ENCODE data around the gene EMP2.
A peak's percentile ranks its signal among the peaks of the same experiment; 100 is the strongest.

EMP2 gene

GRCh38 chr16:10589109-10589508 lies 8.7 kb upstream of the EMP2 start:
- Histone ChIP-seq H3K4me1 (ENCODE audit: control insufficient read depth in 1 of 2, insufficient read depth in 2 of 2, low read length in 2 of 2) (no peaks in the 10 kb centered on the region), H3K27me3 (ENCODE audit: low read depth, low read length) (no peaks in the 10 kb centered on the region), H3K27ac (ENCODE audit: low read length) (no peak overlapping the region)

GRCh38 chr16:10587622-10588021 lies 7.2 kb upstream of the EMP2 start:
- Histone ChIP-seq H3K36me3 (ENCODE audit: control insufficient read depth in 1 of 2, insufficient read depth in 2 of 2, low read length in 2 of 2) (no peaks in the 10 kb centered on the region), H3K4me1 (ENCODE audit: control insufficient read depth in 1 of 2, insufficient read depth in 2 of 2, low read length in 2 of 2) (no peaks in the 10 kb centered on the region), H3K27ac (ENCODE audit: low read length) (no peak overlapping the region), H3K9me3 (ENCODE audit: control insufficient read depth in 1 of 2, low read length in 2 of 2) (peaks cover 0 to 2% of the 10 kb centered on the region in 2 donors), H3K27me3 (ENCODE audit: low read depth, low read length) (no peaks in the 10 kb centered on the region), H3K4me3 (ENCODE audit: low read depth in 1 of 2, low read length in 2 of 2) (no peak overlapping the region)

More at GRCh38 chr16:10589109-10589508, 8.7 kb upstream of the EMP2 start:
- H3K36me3 ChIP-seq (ENCODE audit: control insufficient read depth in 1 of 2, insufficient read depth in 2 of 2, low read length in 2 of 2), result no peaks in the 10 kb centered on the region
- H3K9me3 ChIP-seq (ENCODE audit: control insufficient read depth in 1 of 2, low read length in 2 of 2), result no peaks in the 10 kb centered on the region
- H3K4me3 ChIP-seq (ENCODE audit: low read depth in 1 of 2, low read length in 2 of 2), result no peak overlapping the region

GRCh38 chr16:10584981-10585438 lies 4.6 kb upstream of the EMP2 start:
- H3K27ac ChIP-seq (ENCODE audit: low read length), result no peak overlapping the region
- peaks cover 0 to 7% of the 10 kb centered on the region in 2 donors for H3K4me1 ChIP-seq (ENCODE audit: control insufficient read depth in 1 of 2, insufficient read depth in 2 of 2, low read length in 2 of 2)
- H3K36me3 ChIP-seq (ENCODE audit: control insufficient read depth in 1 of 2, insufficient read depth in 2 of 2, low read length in 2 of 2), result no peaks in the 10 kb centered on the region
- no peaks in the 10 kb centered on the region for H3K27me3 ChIP-seq (ENCODE audit: low read depth, low read length)
- H3K4me3 ChIP-seq (ENCODE audit: low read depth in 1 of 2, low read length in 2 of 2), result no peak overlapping the region
- peaks cover 0 to 2% of the 10 kb centered on the region in 2 donors for H3K9me3 ChIP-seq (ENCODE audit: control insufficient read depth in 1 of 2, low read length in 2 of 2)

- Histone ChIP-seq H3K4me1 (ENCODE audit: control insufficient read depth in 1 of 2, insufficient read depth in 2 of 2, low read length in 2 of 2) (peaks cover 5 to 20% of the 10 kb centered on the region in 2 donors), H3K27me3 (ENCODE audit: low read depth, low read length) (no peaks in the 10 kb centered on the region), H3K36me3 (ENCODE audit: control insufficient read depth in 1 of 2, insufficient read depth in 2 of 2, low read length in 2 of 2) (no peaks in the 10 kb centered on the region), H3K4me3 (ENCODE audit: low read depth in 1 of 2, low read length in 2 of 2) (no peak overlapping the region), H3K9me3 (ENCODE audit: control insufficient read depth in 1 of 2, low read length in 2 of 2) (peaks cover 0 to 2% of the 10 kb centered on the region in 2 donors), H3K27ac (ENCODE audit: low read length) (no peak overlapping the region)
Measured at GRCh38 chr16:10583269-10583668, 2.9 kb upstream of the EMP2 start.

GRCh38 chr16:10581507-10581906 lies 1.1 kb upstream of the EMP2 start:
- Histone ChIP-seq H3K9me3 (ENCODE audit: control insufficient read depth in 1 of 2, low read length in 2 of 2) (peaks cover 0 to 2% of the 10 kb centered on the region in 2 donors), H3K27ac (ENCODE audit: low read length) (no peak overlapping the region), H3K4me1 (ENCODE audit: control insufficient read depth in 1 of 2, insufficient read depth in 2 of 2, low read length in 2 of 2) (peaks cover 19 to 36% of the 10 kb centered on the region in 2 donors), H3K4me3 (ENCODE audit: low read depth in 1 of 2, low read length in 2 of 2) (no peak overlapping the region), H3K27me3 (ENCODE audit: low read depth, low read length) (no peaks in the 10 kb centered on the region), H3K36me3 (ENCODE audit: control insufficient read depth in 1 of 2, insufficient read depth in 2 of 2, low read length in 2 of 2) (no peaks in the 10 kb centered on the region)

GRCh38 chr16:10580883-10581247 lies 467 bp upstream of the EMP2 start:
- Histone ChIP-seq H3K9me3 (ENCODE audit: control insufficient read depth in 1 of 2, low read length in 2 of 2) (peaks cover 0 to 2% of the 10 kb centered on the region in 2 donors), H3K4me1 (ENCODE audit: control insufficient read depth in 1 of 2, insufficient read depth in 2 of 2, low read length in 2 of 2) (peaks cover 23 to 40% of the 10 kb centered on the region in 2 donors), H3K4me3 (ENCODE audit: low read depth in 1 of 2, low read length in 2 of 2) (peak overlapping the region; percentile 38 to 86), H3K36me3 (ENCODE audit: control insufficient read depth in 1 of 2, insufficient read depth in 2 of 2, low read length in 2 of 2) (no peaks in the 10 kb centered on the region), H3K27ac (ENCODE audit: low read length) (peak overlapping the region; percentile 62), H3K27me3 (ENCODE audit: low read depth, low read length) (no peaks in the 10 kb centered on the region)

- Histone ChIP-seq H3K4me3 (ENCODE audit: low read depth in 1 of 2, low read length in 2 of 2) (peak overlapping the region; percentile 79 to 86), H3K27ac (ENCODE audit: low read length) (peak overlapping the region; percentile 77), H3K27me3 (ENCODE audit: low read depth, low read length) (no peaks in the 10 kb centered on the region), H3K36me3 (ENCODE audit: control insufficient read depth in 1 of 2, insufficient read depth in 2 of 2, low read length in 2 of 2) (no peaks in the 10 kb centered on the region), H3K9me3 (ENCODE audit: control insufficient read depth in 1 of 2, low read length in 2 of 2) (peaks cover 0 to 2% of the 10 kb centered on the region in 2 donors), H3K4me1 (ENCODE audit: control insufficient read depth in 1 of 2, insufficient read depth in 2 of 2, low read length in 2 of 2) (peaks cover 23 to 46% of the 10 kb centered on the region in 2 donors)
Measured at GRCh38 chr16:10579575-10579964, 828 bp downstream of the EMP2 start.

GRCh38 chr16:10578474-10579316 lies 1.7 kb downstream of the EMP2 start:
- no peaks in the 10 kb centered on the region for H3K36me3 ChIP-seq (ENCODE audit: control insufficient read depth in 1 of 2, insufficient read depth in 2 of 2, low read length in 2 of 2)
- H3K27me3 ChIP-seq (ENCODE audit: low read depth, low read length), result no peaks in the 10 kb centered on the region
- H3K9me3 ChIP-seq (ENCODE audit: control insufficient read depth in 1 of 2, low read length in 2 of 2), result peaks cover 0 to 2% of the 10 kb centered on the region in 2 donors
- H3K4me1 ChIP-seq (ENCODE audit: control insufficient read depth in 1 of 2, insufficient read depth in 2 of 2, low read length in 2 of 2), result peaks cover 23 to 46% of the 10 kb centered on the region in 2 donors
- peak overlapping the region; percentile 77 for H3K27ac ChIP-seq (ENCODE audit: low read length)
- H3K4me3 ChIP-seq (ENCODE audit: low read depth in 1 of 2, low read length in 2 of 2), result peak overlapping the region; percentile 79 to 86

GRCh38 chr16:10577305-10578202 lies 2.8 kb downstream of the EMP2 start:
- H3K4me3 ChIP-seq (ENCODE audit: low read depth in 1 of 2, low read length in 2 of 2), result peak overlapping the region; percentile 79 to 86
- H3K27me3 ChIP-seq (ENCODE audit: low read depth, low read length), result no peaks in the 10 kb centered on the region
- H3K9me3 ChIP-seq (ENCODE audit: control insufficient read depth in 1 of 2, low read length in 2 of 2), result no peaks in the 10 kb centered on the region
- peak overlapping the region; percentile 77 for H3K27ac ChIP-seq (ENCODE audit: low read length)
- H3K36me3 ChIP-seq (ENCODE audit: control insufficient read depth in 1 of 2, insufficient read depth in 2 of 2, low read length in 2 of 2), result no peaks in the 10 kb centered on the region
- peaks cover 23 to 46% of the 10 kb centered on the region in 2 donors for H3K4me1 ChIP-seq (ENCODE audit: control insufficient read depth in 1 of 2, insufficient read depth in 2 of 2, low read length in 2 of 2)

GRCh38 chr16:10576390-10577304 lies 3.8 kb downstream of the EMP2 start:
- Histone ChIP-seq H3K4me3 (ENCODE audit: low read depth in 1 of 2, low read length in 2 of 2) (no peak overlapping the region), H3K27ac (ENCODE audit: low read length) (no peak overlapping the region), H3K27me3 (ENCODE audit: low read depth, low read length) (no peaks in the 10 kb centered on the region), H3K9me3 (ENCODE audit: control insufficient read depth in 1 of 2, low read length in 2 of 2) (no peaks in the 10 kb centered on the region), H3K4me1 (ENCODE audit: control insufficient read depth in 1 of 2, insufficient read depth in 2 of 2, low read length in 2 of 2) (peaks cover 23 to 46% of the 10 kb centered on the region in 2 donors), H3K36me3 (ENCODE audit: control insufficient read depth in 1 of 2, insufficient read depth in 2 of 2, low read length in 2 of 2) (no peaks in the 10 kb centered on the region)
